HepG2 (cell line): ENCODE results near the gene SLC43A3. TPM values are rescaled to one million over a fixed set of nuclear protein-coding genes. Genes with fewer than 3 reads are reported as not detected.
A peak's percentile ranks its signal among the peaks of the same experiment; 100 is the strongest.

ENCODE experiments used
- AGO2 ChIP-seq: fragments of 200-400 bp; formaldehyde crosslinking; optimal IDR thresholded peaks from 2 replicates; pipeline ENCODE3; 2017; ENCODE audit warnings: mild to moderate bottlenecking, low read depth, low read length, moderate library complexity
- FOXA1 ChIP-seq, 2 experiments: fragments of 450-650 bp in 1 of 2; sonication (generic) in 1 of 2; formaldehyde crosslinking in 1 of 2; IDR thresholded peaks; 2 replicates each; pipeline versions ENCODE4 v1.4.0 to v1.6.1; 2016 to 2020; ENCODE audit warnings: missing genetic modification reagents in 1 of 2
- GTF2F1 ChIP-seq: fragments of 150-350 bp; IDR thresholded peaks from 2 replicates; pipeline ENCODE4 v1.6.1; 2014; ENCODE audit warnings: low read length
- HOMEZ ChIP-seq: IDR thresholded peaks from 2 replicates; pipeline ENCODE4 v1.6.1; 2016; ENCODE audit warnings: low read depth
- NFE2 ChIP-seq: sonication (generic); formaldehyde crosslinking; IDR thresholded peaks from 2 replicates; pipeline ENCODE4 v1.4.0; 2020; ENCODE audit warnings: missing genetic modification reagents
- PRDM10 ChIP-seq: sonication (generic); formaldehyde crosslinking; IDR thresholded peaks from 2 replicates; pipeline ENCODE4 v1.4.0; 2020; ENCODE audit warnings: low read depth, missing genetic modification reagents
- SOX5 ChIP-seq: IDR thresholded peaks from 2 replicates; pipeline ENCODE4 v1.6.1; 2016; ENCODE audit warnings: borderline replicate concordance
- SP1 ChIP-seq, 2 experiments: fragments of 450-650 bp in 1 of 2; sonication (generic) in 1 of 2; formaldehyde crosslinking in 1 of 2; IDR thresholded peaks; 2 replicates each; pipeline versions ENCODE4 v1.4.0 to v1.6.1; 2016 to 2020; ENCODE audit warnings: missing genetic modification reagents in 1 of 2
- STAT5B ChIP-seq: sonication (generic); formaldehyde crosslinking; IDR thresholded peaks from 2 replicates; pipeline ENCODE4 v1.4.0; 2020; ENCODE audit warnings: missing genetic modification reagents
- THYN1 ChIP-seq: sonication (generic); formaldehyde crosslinking; IDR thresholded peaks from 2 replicates; pipeline ENCODE4 v1.8.1; 2023; ENCODE audit warnings: low read depth, mild to moderate bottlenecking, moderate library complexity, missing genetic modification reagents, borderline replicate concordance
- ZHX2 ChIP-seq, 2 experiments: sonication (generic) in 1 of 2; formaldehyde crosslinking in 1 of 2; IDR thresholded peaks; 2 replicates each; pipeline versions ENCODE4 v1.6.1 to v1.9.0; 2014 to 2022; ENCODE audit warnings: antibody characterized with exemption in 1 of 2, borderline replicate concordance in 1 of 2, inconsistent platforms in 1 of 2, low read depth in 1 of 2, missing genetic modification reagents in 1 of 2
- ZMYM2 ChIP-seq: sonication (generic); formaldehyde crosslinking; IDR thresholded peaks from 2 replicates; pipeline ENCODE4 v1.8.0; 2022; ENCODE audit warnings: mild to moderate bottlenecking, missing genetic modification reagents
- ZNF138 ChIP-seq: sonication (generic); formaldehyde crosslinking; IDR thresholded peaks from 2 replicates; pipeline ENCODE4 v1.5.0; 2020; ENCODE audit warnings: mild to moderate bottlenecking, low read depth, missing genetic modification reagents
- ZNF3 ChIP-seq: IDR thresholded peaks from 2 replicates; pipeline ENCODE4 v1.7.0; 2017; ENCODE audit warnings: inconsistent platforms
- ZNF331 ChIP-seq: sonication (generic); formaldehyde crosslinking; IDR thresholded peaks from 2 replicates; pipeline ENCODE4 v1.4.0; 2020; ENCODE audit warnings: missing genetic modification reagents
- polyA plus RNA-seq, 8 experiments: library from polyadenylated mRNA; depleted of rRNA in 3 of 8; stranded (reverse) in 7 of 8; unstranded in 1 of 8; fragments of >200 nt; fragmentation: Illumina TruSeq in 4 of 8; extraction: Trizol in 4 of 8; gene quantifications; 2 replicates each; pipeline versions ENCODE4 v1.2.1 to v1.2.3, GENCODE V29; 2011 to 2016; ENCODE audit warnings: low read depth in 4 of 8, missing spikeins in 1 of 8, mixed read lengths in 1 of 8; ENCODE audit not compliant: insufficient read depth in 1 of 8
- total RNA-seq, 5 experiments: library from RNA; depleted of rRNA; stranded (reverse); fragments of >200 nt; fragmentation: Illumina TruSeq; extraction: Trizol; gene quantifications; 2 replicates each; pipeline ENCODE4 v1.2.3, GENCODE V29; 2016; ENCODE audit warnings: low read depth in 1 of 5

SLC43A3 gene
- total and polyA plus RNA-seq, 2 of the 13 experiments (the other 11 are each of a cell fraction or from before 2014, with no cell fraction given), result 2.6 TPM; not detected in 1

GRCh38 chr11:57434640-57435546 lies 8.0 kb upstream of the SLC43A3 start (continued):
- TF ChIP-seq ZHX2 (IDR thresholded peaks at IDR 0.05; ENCODE audit: low read depth), result no peak
- TF ChIP-seq ZHX2 (CRISPR knock-in tag; IDR thresholded peaks at IDR 0.05; ENCODE audit: borderline replicate concordance), result no peak
- TF ChIP-seq SOX5, result peak; percentile 88
- no peak for TF ChIP-seq FOXA1 (IDR thresholded peaks at IDR 0.05)
- peak; percentile 76 for TF ChIP-seq FOXA1 (CRISPR knock-in tag; IDR thresholded peaks at IDR 0.05)
- no peak for TF ChIP-seq ZNF138 (CRISPR knock-in tag)
- TF ChIP-seq ZMYM2 (CRISPR knock-in tag), result no peak
- TF ChIP-seq GTF2F1, result no peak
- TF ChIP-seq ZNF3 (CRISPR knock-in tag), result 0 out of 2 replicates have a peak, but pooled peaks have one; percentile 35
- TF ChIP-seq NFE2, result no peak
- TF ChIP-seq HOMEZ (CRISPR knock-in tag), result peak; percentile 66
- TF ChIP-seq ZNF331 (CRISPR knock-in tag), result peak; percentile 93
- TF ChIP-seq STAT5B, result no peak
- no peak for TF ChIP-seq AGO2
- TF ChIP-seq SP1 (IDR thresholded peaks at IDR 0.05), result no peak
- TF ChIP-seq SP1 (CRISPR knock-in tag; IDR thresholded peaks at IDR 0.05), result no peak
- no peak for TF ChIP-seq THYN1 (CRISPR knock-in tag)
- TF ChIP-seq PRDM10, result peak; percentile 54; the same call in 1 of the 2 replicates
